ENCODE results near the gene ATP10A.

- no peak for TF ChIP-seq CTCF (IDR thresholded peaks at IDR 0.05)
- TF ChIP-seq POLR2A (IDR thresholded peaks at IDR 0.05) = no peak
Observed at GRCh38 chr15:25858952-25859760, 4.0 kb downstream of the ATP10A start.

Data from heart left ventricle (tissue), 13 donors.